ENCODE measurements around the gene FAM193A. TPM values are rescaled to one million over a fixed set of nuclear protein-coding genes. Genes with fewer than 3 reads are reported as not detected.

Gene FAM193A
- total RNA-seq, 4 donors from 2014 or later = 27.7 to 40.4 (median 31.1) TPM

DNA sequence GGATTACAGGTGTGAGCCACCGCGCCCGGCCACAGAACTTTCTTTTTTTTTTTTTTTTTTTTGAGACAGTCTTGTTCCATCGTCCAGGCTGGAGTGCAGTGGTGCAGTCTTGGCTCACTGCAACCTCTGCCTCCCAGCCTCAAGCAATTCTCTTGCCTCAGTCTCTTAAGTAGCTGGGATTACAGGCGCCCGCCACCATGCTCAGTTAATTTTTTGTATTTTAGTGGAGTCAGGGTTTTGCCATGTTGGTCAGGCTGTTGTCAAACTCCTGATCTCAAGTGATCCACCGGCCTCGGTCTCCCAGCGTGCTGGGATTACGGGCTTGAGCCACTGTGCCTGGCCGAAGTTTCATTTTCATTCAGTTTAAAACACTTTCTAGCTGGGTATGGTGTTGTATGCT, 16.4 kb downstream of the FAM193A start:
- H3K36me3 ChIP-seq = no peaks in the 10 kb centered on the region
- no peaks in the 10 kb centered on the region for H3K27me3 ChIP-seq
- no peaks in the 10 kb centered on the region for H3K9me3 ChIP-seq
- no peak for DNase-seq
- H3K4me3 ChIP-seq = no peak overlapping the region
- no peaks in the 10 kb centered on the region for H3K4me1 ChIP-seq
- TF ChIP-seq POLR2A (IDR thresholded peaks at IDR 0.05) = no peak
- TF ChIP-seq EP300 (IDR thresholded peaks at IDR 0.05; ENCODE audit: low read depth) = no peak
- no peak for TF ChIP-seq CTCF (IDR thresholded peaks at IDR 0.05)
- TF ChIP-seq POLR2AphosphoS5 (IDR thresholded peaks at IDR 0.05) = no peak
- in situ Hi-C loops (cut with MboI; ENCODE audit: low pct_ligation_motif_present in 1 of 4, low pct_unique_long_range_greater_than_20kb in 1 of 4, low sequenced_read_pairs in 3 of 4) = no loop called here
- WGBS, 2 donors (ENCODE audit: low coverage in 1 of 2) = 93 to 98% methylated on average over 6 to 11 of the region's 11 CpGs
- intact Hi-C loops (cut with DNase I; ENCODE audit: low total_unique reads) = no loop called here
- no peak overlapping the region for H3K27ac ChIP-seq

- 90 to 93% methylated on average over 3 to 6 of the region's 6 CpGs for WGBS, 2 donors (ENCODE audit: low coverage in 1 of 2)
- no peaks in the 10 kb centered on the region for H3K27me3 ChIP-seq
These were observed 21.9 kb downstream of the FAM193A start for GRCh38 chr4:2558301-2558700.

GRCh38 chr4:2560167-2560566, 23.7 kb downstream of the FAM193A start:
- no peaks in the 10 kb centered on the region for H3K27me3 ChIP-seq
- no peak overlapping the region for H3K27ac ChIP-seq
- no peaks in the 10 kb centered on the region for H3K9me3 ChIP-seq
- no peak for DNase-seq
- H3K4me1 ChIP-seq = no peaks in the 10 kb centered on the region
- no peaks in the 10 kb centered on the region for H3K36me3 ChIP-seq
- in situ Hi-C loops (cut with MboI; ENCODE audit: low pct_ligation_motif_present in 1 of 4, low pct_unique_long_range_greater_than_20kb in 1 of 4, low sequenced_read_pairs in 3 of 4) = no loop called here
- H3K4me3 ChIP-seq = no peak overlapping the region
- 85 to 97% methylated on average over 4 to 12 of the region's 12 CpGs for WGBS, 2 donors (ENCODE audit: low coverage in 1 of 2)
- intact Hi-C loops (cut with DNase I; ENCODE audit: low total_unique reads) = no loop called here
- TF ChIP-seq POLR2AphosphoS5 (IDR thresholded peaks at IDR 0.05) (no peak), POLR2A (IDR thresholded peaks at IDR 0.05) (no peak), EP300 (IDR thresholded peaks at IDR 0.05; ENCODE audit: low read depth) (no peak), CTCF (IDR thresholded peaks at IDR 0.05) (no peak)

More at GRCh38 chr4:2558301-2558700, 21.9 kb downstream of the FAM193A start:
- no peak overlapping the region for H3K4me3 ChIP-seq
- H3K9me3 ChIP-seq = no peaks in the 10 kb centered on the region
- in situ Hi-C loops (cut with MboI; ENCODE audit: low pct_ligation_motif_present in 1 of 4, low pct_unique_long_range_greater_than_20kb in 1 of 4, low sequenced_read_pairs in 3 of 4) (no loop called here), intact Hi-C loops (cut with DNase I; ENCODE audit: low total_unique reads) (no loop called here)
- no peak overlapping the region for H3K27ac ChIP-seq
- DNase-seq = no peak
- no peaks in the 10 kb centered on the region for H3K36me3 ChIP-seq
- TF ChIP-seq POLR2AphosphoS5 (IDR thresholded peaks at IDR 0.05) (no peak), EP300 (IDR thresholded peaks at IDR 0.05; ENCODE audit: low read depth) (no peak), CTCF (IDR thresholded peaks at IDR 0.05) (no peak), POLR2A (IDR thresholded peaks at IDR 0.05) (no peak)
- H3K4me1 ChIP-seq = no peaks in the 10 kb centered on the region

DNA sequence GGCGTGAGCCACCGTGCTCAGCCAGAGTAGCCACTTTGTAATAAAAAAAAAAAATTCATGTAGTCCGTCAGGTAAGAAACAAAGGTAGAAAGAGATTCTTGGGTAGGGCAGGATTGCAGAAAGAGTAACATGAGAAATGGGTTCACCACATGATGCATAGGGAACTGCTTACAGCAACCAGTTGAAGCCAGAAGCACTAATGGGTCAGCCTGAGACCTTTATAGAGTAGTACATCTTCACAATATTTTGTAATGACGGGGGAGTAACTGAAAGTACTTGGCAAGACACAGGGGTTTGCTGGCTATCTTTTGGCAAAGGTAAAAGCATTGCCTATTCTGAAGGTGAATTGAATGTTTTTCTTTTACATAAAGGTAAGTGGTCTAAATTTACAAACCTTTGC, 29.1 kb downstream of the FAM193A start:
- TF ChIP-seq POLR2AphosphoS5 (IDR thresholded peaks at IDR 0.05) = no peak
- TF ChIP-seq EP300 (IDR thresholded peaks at IDR 0.05; ENCODE audit: low read depth) = no peak
- TF ChIP-seq POLR2A (IDR thresholded peaks at IDR 0.05) = no peak
- no peak for TF ChIP-seq CTCF (IDR thresholded peaks at IDR 0.05)
- no peak overlapping the region for H3K27ac ChIP-seq
- no peaks in the 10 kb centered on the region for H3K9me3 ChIP-seq
- no peak overlapping the region for H3K4me3 ChIP-seq
- 97 to 98% methylated on average over 4 of the region's 4 CpGs for WGBS, 2 donors (ENCODE audit: low coverage in 1 of 2)
- H3K36me3 ChIP-seq = peaks cover 0 to 5% (median 0%) of the 10 kb centered on the region in 4 donors
- H3K4me1 ChIP-seq = peaks cover 0 to 11% (median under 1%) of the 10 kb centered on the region in 4 donors
- in situ Hi-C loops (cut with MboI; ENCODE audit: low pct_ligation_motif_present in 1 of 4, low pct_unique_long_range_greater_than_20kb in 1 of 4, low sequenced_read_pairs in 3 of 4) = no loop called here
- DNase-seq = no peak
- intact Hi-C loops (cut with DNase I; ENCODE audit: low total_unique reads) = no loop called here
- no peaks in the 10 kb centered on the region for H3K27me3 ChIP-seq

All from transverse colon (tissue), 4 donors.